IMR-90 (cell line): Measurements from ENCODE around the gene ZFP57. TPM values are rescaled to one million over a fixed set of nuclear protein-coding genes. Genes with fewer than 3 reads are reported as not detected.
A peak's percentile ranks its signal among the peaks of the same experiment; 100 is the strongest.

ENCODE experiments used
- ATAC-seq: fragments of 200-7000 bp; cut with Tn5 transposase; 2 replicates; pipeline ENCODE4 v1.9.1; 2020; ENCODE audit warnings: low read depth, mild to moderate bottlenecking, moderate library complexity
- BruUV-seq: library from RNA; stranded (reverse); fragments of 400-500 nt; replicated peaks from 2 replicates; lab custom pipeline; 2021; lab: Mats Ljungman, UMichigan
- CTCF ChIA-PET: fragments of 300-600 bp; formaldehyde crosslinking; extraction: SDS; loops from one replicate; lab custom pipeline; 2021; ENCODE audit warnings: antibody characterized with exemption; lab: Yijun Ruan, JAX
- POLR2A ChIA-PET: fragments of 300-600 bp; sonication (Branson Sonifier 250); formaldehyde crosslinking; loops from one replicate; lab custom pipeline; 2022; ENCODE audit warnings: antibody characterized with exemption; ENCODE audit not compliant: unreplicated experiment; lab: Charles Lee
- DNase-seq: peaks from one replicate; pipeline ENCODE4 v3.0.0; 2013
- H2AFZ ChIP-seq: replicated peaks from 2 replicates; pipeline ENCODE3; 2013; ENCODE audit warnings: low read length, mild to moderate bottlenecking; ENCODE audit not compliant: poor library complexity
- H2AK5ac ChIP-seq: 2 replicates; pipeline ENCODE4 v1.6.1; 2013; ENCODE audit warnings: low read depth, low read length, inconsistent platforms
- H2AK9ac ChIP-seq: replicated peaks from 2 replicates; pipeline ENCODE3; 2013; ENCODE audit warnings: mild to moderate bottlenecking, low read depth, low read length, moderate library complexity; ENCODE audit not compliant: poor library complexity
- H2BK120ac ChIP-seq: 2 replicates; pipeline ENCODE4 v1.6.1; 2013; ENCODE audit warnings: low read depth, low read length, inconsistent platforms
- H2BK15ac ChIP-seq: 3 replicates; pipeline ENCODE4 v1.6.1; 2013; ENCODE audit warnings: low read depth, low read length, inconsistent platforms
- H2BK20ac ChIP-seq: 2 replicates; pipeline ENCODE4 v1.6.1; 2013; ENCODE audit warnings: low read depth, mild to moderate bottlenecking, inconsistent platforms, low read length, moderate library complexity
- H2BK5ac ChIP-seq: 2 replicates; pipeline ENCODE4 v1.6.1; 2013; ENCODE audit warnings: mild to moderate bottlenecking, low read depth, low read length, inconsistent platforms; ENCODE audit not compliant: poor library complexity, severe bottlenecking
- H3K14ac ChIP-seq: replicated peaks from 2 replicates; pipeline ENCODE4 v1.6.1; 2013; ENCODE audit warnings: low read depth, low read length, inconsistent platforms
- H3K18ac ChIP-seq: 2 replicates; pipeline ENCODE4 v1.6.1; 2013; ENCODE audit warnings: low read depth, low read length, control low read depth
- H3K23ac ChIP-seq: 2 replicates; pipeline ENCODE4 v1.6.1; 2013; ENCODE audit warnings: low read depth, low read length, inconsistent platforms
- H3K27ac ChIP-seq: 2 replicates; pipeline ENCODE4 v1.5.1; 2013; ENCODE audit warnings: mild to moderate bottlenecking, control low read depth, low read length; ENCODE audit not compliant: insufficient read depth
- H3K27me3 ChIP-seq: 2 replicates; pipeline ENCODE4 v1.6.1; 2013; ENCODE audit warnings: low read length; ENCODE audit not compliant: control insufficient read depth, insufficient read depth
- H3K36me3 ChIP-seq: 2 replicates; pipeline ENCODE4 v1.6.1; 2013; ENCODE audit warnings: low read length, mixed read lengths; ENCODE audit not compliant: control insufficient read depth, insufficient read depth
- H3K4ac ChIP-seq: 2 replicates; pipeline ENCODE4 v1.6.1; 2013; ENCODE audit warnings: low read depth, low read length, inconsistent platforms
- H3K4me1 ChIP-seq: 2 replicates; pipeline ENCODE4 v1.6.1; 2013; ENCODE audit warnings: low read length, mixed read lengths; ENCODE audit not compliant: control insufficient read depth, insufficient read depth
- H3K4me2 ChIP-seq: 2 replicates; pipeline ENCODE4 v1.6.1; 2013; ENCODE audit warnings: low read depth, mild to moderate bottlenecking, control low read depth, low read length, moderate library complexity
- H3K4me3 ChIP-seq: 2 replicates; pipeline ENCODE4 v1.5.1; 2013; ENCODE audit warnings: low read depth, mild to moderate bottlenecking, control low read depth, low read length, moderate library complexity; ENCODE audit not compliant: insufficient read depth
- H3K56ac ChIP-seq: 2 replicates; pipeline ENCODE4 v1.6.1; 2013; ENCODE audit warnings: low read length, inconsistent platforms; ENCODE audit not compliant: insufficient read depth; ENCODE audit errors: extremely low read depth
- H3K79me1 ChIP-seq, 2 experiments: 2 replicates each; pipeline ENCODE4 v1.6.1; 2013; ENCODE audit warnings: low read length in 2 of 2, inconsistent platforms in 1 of 2, low read depth in 1 of 2
- H3K9ac ChIP-seq: 2 replicates; pipeline ENCODE4 v1.6.1; 2013; ENCODE audit warnings: low read depth, low read length, control low read depth
- H3K9me1 ChIP-seq: 2 replicates; pipeline ENCODE4 v1.6.1; 2013; ENCODE audit warnings: low read length, inconsistent platforms; ENCODE audit not compliant: insufficient read depth
- H3K9me3 ChIP-seq: 2 replicates; pipeline ENCODE4 v1.6.1; 2013; ENCODE audit warnings: low read length; ENCODE audit not compliant: control insufficient read depth, insufficient read depth
- H4K20me1 ChIP-seq: 2 replicates; pipeline ENCODE4 v1.6.1; 2013; ENCODE audit warnings: low read length, inconsistent platforms; ENCODE audit not compliant: insufficient read depth
- H4K5ac ChIP-seq: 2 replicates; pipeline ENCODE4 v1.6.1; 2013; ENCODE audit warnings: mild to moderate bottlenecking, low read depth, low read length, control low read depth
- H4K8ac ChIP-seq, 2 experiments: 2 replicates each; pipeline ENCODE4 v1.6.1; 2013; ENCODE audit warnings: low read depth in 2 of 2, low read length in 2 of 2, control low read depth in 1 of 2, inconsistent platforms in 1 of 2
- H4K91ac ChIP-seq: 2 replicates; pipeline ENCODE4 v1.6.1; 2013; ENCODE audit warnings: low read depth, low read length, inconsistent platforms; ENCODE audit not compliant: insufficient read depth
- BHLHE40 ChIP-seq: fragments of 150-350 bp; IDR thresholded peaks from 2 replicates; pipeline ENCODE4 v1.6.1; 2016; ENCODE audit warnings: mild to moderate bottlenecking, low read depth, low read length
- MAFK ChIP-seq: IDR thresholded peaks from 2 replicates; pipeline ENCODE4 v1.6.1; 2012; ENCODE audit warnings: low read depth, low read length, improper control_type of control experiment
- POLR2A ChIP-seq: IDR thresholded peaks from 2 replicates; pipeline ENCODE4 v1.6.1; 2012; ENCODE audit warnings: mild to moderate bottlenecking, low read depth, low read length
- RFX5 ChIP-seq: IDR thresholded peaks from 2 replicates; pipeline ENCODE4 v1.8.0; 2012; ENCODE audit warnings: low read depth, mild to moderate bottlenecking, low read length, moderate library complexity
- WGBS, 2 experiments: methylation state at CpG; one replicate each; pipeline versions ENCODE4 v1.1.5 to v1.1.7; 2013; ENCODE audit warnings: missing lambda C conversion rate in 2 of 2; ENCODE audit not compliant: insufficient read length in 1 of 2; ENCODE audit errors: extremely low coverage in 2 of 2; 5-methylcytosine and 5-hydroxymethylcytosine counted together
- dilution Hi-C: fragments of 300-500 bp; cut with HindIII; formaldehyde crosslinking; loops from one replicate; pipeline ENCODE4 v1.14.3; 2018; ENCODE audit warnings: low sequenced_read_pairs; ENCODE audit not compliant: unreplicated experiment
- in situ Hi-C: fragments of 300-500 bp; cut with MboI; formaldehyde crosslinking; loops from 3 replicates; pipeline ENCODE4 v1.14.3; 2019; ENCODE audit warnings: low sequenced_read_pairs, inconsistent platforms, mixed read lengths
- intact Hi-C: fragments of 100-400 bp; cut with micrococcal nuclease; formaldehyde crosslinking; loops from 2 replicates; pipeline ENCODE4 v1.10.0; 2022
- polyA plus RNA-seq, 3 experiments: library from polyadenylated mRNA; depleted of rRNA; stranded (reverse); fragments of >200 nt; gene quantifications; 2 replicates each; pipeline ENCODE4 v1.2.3, GENCODE V29; 2012; ENCODE audit warnings: low replicate concordance in 1 of 3
- total RNA-seq: library from RNA; depleted of rRNA; stranded (reverse); fragments of >200 nt; gene quantifications from 2 replicates; pipeline ENCODE4 v1.2.3, GENCODE V29; 2012

The ZFP57 gene
- total and polyA plus RNA-seq, 2 of the 4 experiments (the other 2 are of a cell fraction): not detected

DNA sequence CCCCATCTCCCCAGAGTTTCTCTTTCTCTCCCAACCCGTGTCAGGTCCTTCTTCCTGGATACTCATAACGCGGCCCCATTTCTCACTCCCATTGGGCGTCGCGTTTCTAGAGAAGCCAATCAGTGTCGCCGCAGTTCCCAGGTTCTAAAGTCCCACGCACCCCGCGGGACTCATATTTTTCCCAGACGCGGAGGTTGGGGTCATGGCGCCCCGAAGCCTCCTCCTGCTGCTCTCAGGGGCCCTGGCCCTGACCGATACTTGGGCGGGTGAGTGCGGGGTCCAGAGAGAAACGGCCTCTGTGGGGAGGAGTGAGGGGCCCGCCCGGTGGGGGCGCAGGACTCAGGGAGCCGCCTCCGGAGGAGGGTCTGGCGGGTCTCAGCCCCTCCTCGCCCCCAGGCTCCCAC is 42.3 kb upstream of the ZFP57 start, which contains the start of gene HLA-F:
Gene HLA-F (plus strand): TSS at position 173 of the 404 bp plus-strand sequence. CDS start 30 bp downstream, at position 203.
- ATAC-seq: peak; percentile 92
- H3K18ac ChIP-seq: no peak within 1 kb of the TSS
- peak within 1 kb of the TSS; percentile 79 for H2AFZ ChIP-seq
- BruUV-seq: no TSS peak
- dilution Hi-C loops: no loop called here
- 0% methylated on average over 2 of the region's 26 CpGs; no CpG with 5 or more reads in 1 of the 2 experiments for WGBS, 2 experiments
- TF ChIP-seq BHLHE40: no peak
- no peak for TF ChIP-seq POLR2A
- peak; percentile 96 for TF ChIP-seq RFX5
- no peak for TF ChIP-seq MAFK
- H2BK20ac ChIP-seq: no peak within 1 kb of the TSS
- H3K4ac ChIP-seq: no peak within 1 kb of the TSS
- no peaks in the 10 kb centered on the region for H3K9me1 ChIP-seq
- no peak within 1 kb of the TSS for H3K23ac ChIP-seq
- no peak within 1 kb of the TSS for H3K27ac ChIP-seq
- H4K5ac ChIP-seq: no peak within 1 kb of the TSS
- H4K91ac ChIP-seq: no peak within 1 kb of the TSS
- intact Hi-C loops: no loop called here
- H2BK5ac ChIP-seq: no peak within 1 kb of the TSS
- H3K36me3 ChIP-seq: no peaks in the 10 kb centered on the region
- H3K4me2 ChIP-seq: peak within 1 kb of the TSS; percentile 91
- H3K4me1 ChIP-seq: no peaks in the 10 kb centered on the region; the same call in 1 of the 2 replicates
- no peaks in the 10 kb centered on the region for H3K9me3 ChIP-seq
- in situ Hi-C loops: no loop called here
- no peak within 1 kb of the TSS for H2AK5ac ChIP-seq
- peaks cover 31% of the 10 kb centered on the region for H3K27me3 ChIP-seq
- H2BK15ac ChIP-seq: no peak within 1 kb of the TSS
- no peak within 1 kb of the TSS for H2BK120ac ChIP-seq
- no peak within 1 kb of the TSS for H3K9ac ChIP-seq
- CTCF ChIA-PET: no interaction called here
- no peak within 1 kb of the TSS for H3K56ac ChIP-seq
- peak within 1 kb of the TSS; percentile 45 for H3K4me3 ChIP-seq
- H2AK9ac ChIP-seq: no peak within 1 kb of the TSS
- H3K14ac ChIP-seq: no peak within 1 kb of the TSS
- no peaks in the 10 kb centered on the region for H4K20me1 ChIP-seq
- no peaks in the 10 kb centered on the region for H3K79me1 ChIP-seq
- DNase-seq: peak; percentile 30
- no peak within 1 kb of the TSS for H4K8ac ChIP-seq
- POLR2A ChIA-PET: no interaction called here
